Measurements from ENCODE around the gene LAMA3.

GRCh38 chr18:23684515-23685197, 4.6 kb upstream of the LAMA3 start:
- no peak for TF ChIP-seq FOXJ3 (CRISPR knock-in tag; IDR thresholded peaks at IDR 0.05; ENCODE audit: borderline replicate concordance)
- no peak for TF ChIP-seq ZNF138 (CRISPR knock-in tag; IDR thresholded peaks at IDR 0.05; ENCODE audit: low read depth)
- TF ChIP-seq MAFG (CRISPR knock-in tag; IDR thresholded peaks at IDR 0.05): no peak
- no peak for TF ChIP-seq REST (IDR thresholded peaks at IDR 0.05; ENCODE audit: borderline replicate concordance in 1 of 2, low read depth in 1 of 2, low read length in 2 of 2)
- no peak for TF ChIP-seq SIN3A (IDR thresholded peaks at IDR 0.05; ENCODE audit: borderline replicate concordance, low read depth, low read length)
- no peak for TF ChIP-seq YY1 (IDR thresholded peaks at IDR 0.05; ENCODE audit: insufficient read depth, insufficient replicate concordance, low read depth, low read length)
- no peak for TF ChIP-seq ZMYM3 (CRISPR knock-in tag; IDR thresholded peaks at IDR 0.05)
- TF ChIP-seq POLR2A (IDR thresholded peaks at IDR 0.05; ENCODE audit: insufficient read depth in 1 of 2, low read depth in 2 of 2, low read length in 2 of 2): no peak
- no peak for TF ChIP-seq ZNF296 (CRISPR knock-in tag; conservative IDR thresholded peaks at IDR 0.05)
- no peak for TF ChIP-seq ELK4 (CRISPR knock-in tag; IDR thresholded peaks at IDR 0.05; ENCODE audit: borderline replicate concordance)
- no peak for TF ChIP-seq EED (CRISPR knock-in tag; IDR thresholded peaks at IDR 0.05)
